Epithelial cell of esophagus (primary cell): ENCODE measurements around the gene MYH9.
"Not testable (repeated sequence)": the region's sequence is repeated elsewhere in the genome, so short reads cannot be mapped to it uniquely, and the experiment has no call there.

Experiments used
- DNase-seq: peaks from one replicate; pipeline ENCODE4 v3.0.0; 2010; ENCODE audit warnings: low read depth
- H3K4me3 ChIP-seq: 2 replicates; pipeline ENCODE4 v1.5.1; 2011; ENCODE audit warnings: mild to moderate bottlenecking, low read length, control low read depth
- CTCF ChIP-seq: IDR thresholded peaks from 2 replicates; pipeline ENCODE4 v1.5.1; 2011; ENCODE audit warnings: low read depth, mild to moderate bottlenecking, low read length, control low read depth, inconsistent platforms; ENCODE audit not compliant: insufficient read depth; ENCODE audit errors: missing control alignments

The MYH9 gene

GRCh38 chr22:36398601-36399471 lies 11.1 kb upstream of the MYH9 start:
- H3K4me3 ChIP-seq = no peak overlapping the region
- peak; percentile 95 for DNase-seq
- no peak for TF ChIP-seq CTCF

- no peak for TF ChIP-seq CTCF
- H3K4me3 ChIP-seq = no peak overlapping the region
- peak; percentile 79 for DNase-seq
Measured at GRCh38 chr22:36397131-36398093, 9.6 kb upstream of the MYH9 start.

GRCh38 chr22:36395915-36396314 lies 8.1 kb upstream of the MYH9 start:
- peak; percentile 99 for DNase-seq
- H3K4me3 ChIP-seq = no peak overlapping the region
- TF ChIP-seq CTCF = no peak

GRCh38 chr22:36395055-36395849 lies 7.5 kb upstream of the MYH9 start:
- TF ChIP-seq CTCF = no peak
- peak; percentile 89 for DNase-seq
- H3K4me3 ChIP-seq = no peak overlapping the region

- no peak overlapping the region for H3K4me3 ChIP-seq
- TF ChIP-seq CTCF = no peak
- DNase-seq = no peak
Measured at GRCh38 chr22:36391638-36392037, 3.9 kb upstream of the MYH9 start.

- not testable (repeated sequence) for DNase-seq, H3K4me3 ChIP-seq
Measured at GRCh38 chr22:36389122-36389521, 1.4 kb upstream of the MYH9 start.

- H3K4me3 ChIP-seq = peak overlapping the region; percentile 83
- no peak for TF ChIP-seq CTCF
- DNase-seq = no peak
Measured at GRCh38 chr22:36387709-36387958, 133 bp downstream of the MYH9 start.
